Measurements from ENCODE around the gene ITIH2. TPM values are rescaled to one million over a fixed set of nuclear protein-coding genes. Genes with fewer than 3 reads are reported as not detected.
"Not testable (repeated sequence)": the region's sequence is repeated elsewhere in the genome, so short reads cannot be mapped to it uniquely, and the experiment has no call there.

Gene ITIH2, protein sequence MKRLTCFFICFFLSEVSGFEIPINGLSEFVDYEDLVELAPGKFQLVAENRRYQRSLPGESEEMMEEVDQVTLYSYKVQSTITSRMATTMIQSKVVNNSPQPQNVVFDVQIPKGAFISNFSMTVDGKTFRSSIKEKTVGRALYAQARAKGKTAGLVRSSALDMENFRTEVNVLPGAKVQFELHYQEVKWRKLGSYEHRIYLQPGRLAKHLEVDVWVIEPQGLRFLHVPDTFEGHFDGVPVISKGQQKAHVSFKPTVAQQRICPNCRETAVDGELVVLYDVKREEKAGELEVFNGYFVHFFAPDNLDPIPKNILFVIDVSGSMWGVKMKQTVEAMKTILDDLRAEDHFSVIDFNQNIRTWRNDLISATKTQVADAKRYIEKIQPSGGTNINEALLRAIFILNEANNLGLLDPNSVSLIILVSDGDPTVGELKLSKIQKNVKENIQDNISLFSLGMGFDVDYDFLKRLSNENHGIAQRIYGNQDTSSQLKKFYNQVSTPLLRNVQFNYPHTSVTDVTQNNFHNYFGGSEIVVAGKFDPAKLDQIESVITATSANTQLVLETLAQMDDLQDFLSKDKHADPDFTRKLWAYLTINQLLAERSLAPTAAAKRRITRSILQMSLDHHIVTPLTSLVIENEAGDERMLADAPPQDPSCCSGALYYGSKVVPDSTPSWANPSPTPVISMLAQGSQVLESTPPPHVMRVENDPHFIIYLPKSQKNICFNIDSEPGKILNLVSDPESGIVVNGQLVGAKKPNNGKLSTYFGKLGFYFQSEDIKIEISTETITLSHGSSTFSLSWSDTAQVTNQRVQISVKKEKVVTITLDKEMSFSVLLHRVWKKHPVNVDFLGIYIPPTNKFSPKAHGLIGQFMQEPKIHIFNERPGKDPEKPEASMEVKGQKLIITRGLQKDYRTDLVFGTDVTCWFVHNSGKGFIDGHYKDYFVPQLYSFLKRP
- polyA plus RNA-seq (2013, experiment 1 of 2) = 0.10 TPM
- polyA plus RNA-seq (2013, experiment 2 of 2) = 0.89 TPM

DNA sequence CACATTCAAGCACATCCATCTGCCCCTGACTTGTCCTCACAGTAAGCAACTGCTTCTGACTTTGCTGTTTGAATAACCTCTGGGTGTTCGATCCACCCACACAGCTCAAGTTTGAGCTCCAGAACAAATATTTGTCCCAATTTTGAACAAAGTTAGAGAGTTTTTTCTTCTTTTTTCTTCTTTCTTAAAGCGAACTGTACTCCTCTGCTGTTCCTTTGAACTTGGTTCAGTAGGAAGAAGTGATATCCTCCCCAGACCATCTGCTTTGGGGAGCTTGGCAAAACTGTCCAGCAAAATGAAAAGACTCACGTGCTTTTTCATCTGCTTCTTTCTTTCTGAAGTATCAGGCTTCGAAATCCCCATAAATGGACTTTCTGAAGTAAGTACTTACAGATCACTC is at the start of gene ITIH2:
Gene ITIH2, plus strand, starts transcription at position 177 of the 400 bp plus-strand sequence. Its CDS starts 119 bp downstream, at position 296.
- WGBS = 94% methylated on average over 4 of the region's 4 CpGs
- no peaks in the 10 kb centered on the region for H3K27me3 ChIP-seq (ENCODE audit: insufficient read depth, low read length)

DNA sequence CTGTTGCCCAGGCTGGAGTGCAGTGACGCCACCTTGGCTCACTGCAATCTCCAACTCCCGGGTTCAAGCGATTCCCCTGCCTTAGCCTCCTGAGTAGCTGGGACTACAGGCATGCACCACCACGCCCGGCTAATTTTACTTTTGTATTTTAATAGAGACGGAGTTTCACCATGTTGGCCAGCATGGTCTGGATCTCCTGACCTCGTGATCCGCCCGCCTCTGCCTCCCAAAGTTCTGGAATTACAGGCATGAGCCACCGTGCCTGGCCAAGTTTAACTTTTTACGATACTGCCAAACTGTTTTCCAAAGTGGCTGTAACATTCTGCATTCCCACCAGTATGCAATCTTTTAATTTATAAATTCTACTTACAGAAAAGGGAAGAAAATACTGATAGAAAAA is 46.0 kb upstream of the ITIH2 start:
- not testable (repeated sequence) for H3K9ac ChIP-seq (ENCODE audit: low read depth, low read length); H3K9me3 ChIP-seq (ENCODE audit: insufficient read depth, low read depth, low read length); H3K27me3 ChIP-seq (ENCODE audit: insufficient read depth, low read length); H3K27ac ChIP-seq (ENCODE audit: low read depth, low read length); H3K4me3 ChIP-seq (ENCODE audit: low read length); H3K36me3 ChIP-seq (ENCODE audit: insufficient read depth, low read length); H3K4me1 ChIP-seq (ENCODE audit: insufficient read depth, low read length)
- 96% methylated on average over 11 of the region's 11 CpGs for WGBS

More for the DNA sequence above, at the start of gene ITIH2:
- Histone ChIP-seq H3K4me1 (ENCODE audit: insufficient read depth, low read length) (no peaks in the 10 kb centered on the region), H3K9ac (ENCODE audit: low read depth, low read length) (no peak within 1 kb of the TSS), H3K27ac (ENCODE audit: low read depth, low read length) (no peak within 1 kb of the TSS), H3K4me3 (ENCODE audit: low read length) (no peak within 1 kb of the TSS), H3K9me3 (ENCODE audit: insufficient read depth, low read depth, low read length) (no peaks in the 10 kb centered on the region), H3K36me3 (ENCODE audit: insufficient read depth, low read length) (no peaks in the 10 kb centered on the region)

DNA sequence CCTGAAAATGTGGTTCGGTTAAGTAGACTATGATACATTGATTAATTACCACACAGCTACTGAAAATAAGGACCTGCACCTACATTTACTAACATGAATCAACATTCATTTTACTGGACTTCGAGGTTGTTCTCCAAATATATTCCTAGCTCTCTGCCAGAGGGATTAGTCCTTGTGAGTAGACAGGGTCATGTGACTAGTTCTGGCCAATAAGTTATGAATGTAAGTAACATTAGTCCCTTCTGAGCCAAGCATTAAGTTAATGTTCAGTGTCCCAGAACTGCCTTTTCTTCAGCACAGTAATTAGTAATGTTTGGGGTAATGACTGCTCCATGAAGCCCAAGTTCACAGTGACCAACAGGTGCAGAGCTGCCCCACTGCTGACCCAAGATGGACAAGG is 45.6 kb upstream of the ITIH2 start:
- 81% methylated on average over 2 of the region's 2 CpGs for WGBS
- Histone ChIP-seq H3K4me3 (ENCODE audit: low read length) (no peak overlapping the region), H3K36me3 (ENCODE audit: insufficient read depth, low read length) (no peaks in the 10 kb centered on the region), H3K27ac (ENCODE audit: low read depth, low read length) (no peak overlapping the region), H3K9me3 (ENCODE audit: insufficient read depth, low read depth, low read length) (no peaks in the 10 kb centered on the region), H3K9ac (ENCODE audit: low read depth, low read length) (no peak overlapping the region), H3K27me3 (ENCODE audit: insufficient read depth, low read length) (no peaks in the 10 kb centered on the region), H3K4me1 (ENCODE audit: insufficient read depth, low read length) (no peaks in the 10 kb centered on the region)

DNA sequence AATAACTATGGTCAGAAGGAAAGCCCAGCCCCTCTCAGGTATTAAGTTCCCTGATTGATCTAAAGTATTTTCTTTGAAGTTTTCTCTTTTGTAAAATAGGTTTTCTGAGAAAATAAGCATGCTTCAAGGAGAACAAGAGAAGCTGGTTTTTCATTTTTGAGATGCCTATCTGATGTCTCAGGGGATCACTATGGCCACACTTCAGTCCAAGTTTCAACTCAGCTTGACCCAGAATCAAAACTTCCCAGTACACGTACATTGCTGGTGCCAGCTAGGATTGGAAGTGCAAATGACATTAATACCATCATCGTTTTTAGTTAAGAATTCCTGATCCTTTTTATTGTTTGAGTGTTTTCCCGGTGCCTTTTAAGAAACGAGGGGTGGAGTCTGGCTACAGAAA is 43.6 kb upstream of the ITIH2 start:
- H3K27ac ChIP-seq (ENCODE audit: low read depth, low read length) = no peak overlapping the region
- WGBS = 77% methylated on average over 4 of the region's 4 CpGs

DNA sequence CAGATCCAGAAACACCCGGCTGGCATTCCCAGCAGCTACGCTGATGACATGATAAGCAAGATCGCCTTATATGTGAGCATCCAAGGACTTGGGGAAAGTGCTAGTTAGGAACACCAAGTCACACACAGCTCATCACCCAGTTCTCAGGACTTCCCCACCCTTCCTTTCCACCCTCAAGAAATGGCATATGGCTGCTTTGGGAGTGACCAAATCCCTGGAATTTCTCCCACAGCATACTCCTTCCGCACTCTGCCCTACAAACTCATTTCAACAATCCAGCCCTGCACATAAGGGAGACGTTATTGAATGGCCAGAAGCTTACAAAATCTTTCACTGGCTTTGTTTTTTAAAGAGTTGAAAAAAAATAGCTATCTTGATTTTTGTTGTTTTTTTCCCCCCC is 40.6 kb upstream of the ITIH2 start:
- 94% methylated on average over 5 of the region's 5 CpGs for WGBS
- no peak overlapping the region for H3K27ac ChIP-seq (ENCODE audit: low read depth, low read length)
- H3K36me3 ChIP-seq (ENCODE audit: insufficient read depth, low read length) = no peaks in the 10 kb centered on the region
- peaks cover 30% of the 10 kb centered on the region for H3K27me3 ChIP-seq (ENCODE audit: insufficient read depth, low read length)
- H3K9me3 ChIP-seq (ENCODE audit: insufficient read depth, low read depth, low read length) = no peaks in the 10 kb centered on the region
- no peak overlapping the region for H3K4me3 ChIP-seq (ENCODE audit: low read length)
- H3K9ac ChIP-seq (ENCODE audit: low read depth, low read length) = no peak overlapping the region
- peaks cover 12% of the 10 kb centered on the region; the same call in 1 of the 2 replicates for H3K4me1 ChIP-seq (ENCODE audit: insufficient read depth, low read length)

More for the DNA sequence above, 43.6 kb upstream of the ITIH2 start:
- Histone ChIP-seq H3K36me3 (ENCODE audit: insufficient read depth, low read length) (no peaks in the 10 kb centered on the region), H3K9me3 (ENCODE audit: insufficient read depth, low read depth, low read length) (no peaks in the 10 kb centered on the region), H3K4me3 (ENCODE audit: low read length) (no peak overlapping the region), H3K4me1 (ENCODE audit: insufficient read depth, low read length) (no peaks in the 10 kb centered on the region), H3K27me3 (ENCODE audit: insufficient read depth, low read length) (peaks cover 8% of the 10 kb centered on the region), H3K9ac (ENCODE audit: low read depth, low read length) (no peak overlapping the region)

DNA sequence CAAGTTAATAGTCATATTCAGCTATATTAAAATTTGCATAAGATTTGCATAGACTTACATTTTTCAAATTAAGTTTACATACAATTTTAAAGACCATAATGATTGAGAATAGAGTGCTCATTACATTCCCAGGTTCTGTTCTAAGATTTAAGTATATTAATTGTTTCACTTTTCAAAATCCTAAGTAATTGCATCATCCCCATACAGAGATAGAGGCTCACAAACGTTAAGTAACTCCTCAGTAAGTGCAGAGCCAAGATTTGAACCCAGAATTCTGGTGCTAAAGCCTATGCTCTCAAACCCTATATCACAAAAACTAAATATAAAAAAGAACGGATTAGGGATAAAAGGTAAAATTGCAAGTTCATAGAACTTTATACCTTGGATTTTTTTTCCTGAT is 38.4 kb upstream of the ITIH2 start:
- H3K9ac ChIP-seq (ENCODE audit: low read depth, low read length) = no peak overlapping the region
- no peaks in the 10 kb centered on the region for H3K36me3 ChIP-seq (ENCODE audit: insufficient read depth, low read length)
- H3K4me1 ChIP-seq (ENCODE audit: insufficient read depth, low read length) = peaks cover 15% of the 10 kb centered on the region; the same call in 1 of the 2 replicates
- no peak overlapping the region for H3K4me3 ChIP-seq (ENCODE audit: low read length)
- H3K27me3 ChIP-seq (ENCODE audit: insufficient read depth, low read length) = peaks cover 49% of the 10 kb centered on the region
- H3K9me3 ChIP-seq (ENCODE audit: insufficient read depth, low read depth, low read length) = no peaks in the 10 kb centered on the region
- H3K27ac ChIP-seq (ENCODE audit: low read depth, low read length) = no peak overlapping the region
- 73% methylated on average over 1 of the region's 2 CpGs for WGBS

DNA sequence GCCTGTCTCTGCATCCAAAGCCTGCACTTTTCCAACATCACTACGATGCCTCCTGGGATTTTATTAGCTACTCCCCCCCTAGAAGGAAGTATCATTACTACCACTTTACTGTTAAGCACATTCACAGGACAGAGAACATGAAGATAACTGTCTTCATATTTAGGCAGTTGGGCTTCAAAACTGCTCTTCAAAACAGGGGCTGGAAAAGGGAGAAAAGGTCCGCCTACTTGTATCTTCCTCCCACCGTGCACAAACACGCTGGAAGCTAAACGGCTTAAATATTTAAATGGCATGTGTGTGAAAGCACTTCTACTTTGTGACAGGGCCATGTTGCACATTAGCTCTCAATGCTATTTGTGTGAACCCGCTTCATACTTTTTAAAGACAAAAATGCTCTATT is 37.3 kb upstream of the ITIH2 start:
- 30% methylated on average over 6 of the region's 6 CpGs for WGBS
- Histone ChIP-seq H3K36me3 (ENCODE audit: insufficient read depth, low read length) (no peaks in the 10 kb centered on the region), H3K9ac (ENCODE audit: low read depth, low read length) (no peak overlapping the region), H3K9me3 (ENCODE audit: insufficient read depth, low read depth, low read length) (no peaks in the 10 kb centered on the region), H3K4me1 (ENCODE audit: insufficient read depth, low read length) (peaks cover 15% of the 10 kb centered on the region; the same call in 1 of the 2 replicates), H3K4me3 (ENCODE audit: low read length) (peak overlapping the region; percentile 66), H3K27me3 (ENCODE audit: insufficient read depth, low read length) (peaks cover 55% of the 10 kb centered on the region), H3K27ac (ENCODE audit: low read depth, low read length) (no peak overlapping the region)

DNA sequence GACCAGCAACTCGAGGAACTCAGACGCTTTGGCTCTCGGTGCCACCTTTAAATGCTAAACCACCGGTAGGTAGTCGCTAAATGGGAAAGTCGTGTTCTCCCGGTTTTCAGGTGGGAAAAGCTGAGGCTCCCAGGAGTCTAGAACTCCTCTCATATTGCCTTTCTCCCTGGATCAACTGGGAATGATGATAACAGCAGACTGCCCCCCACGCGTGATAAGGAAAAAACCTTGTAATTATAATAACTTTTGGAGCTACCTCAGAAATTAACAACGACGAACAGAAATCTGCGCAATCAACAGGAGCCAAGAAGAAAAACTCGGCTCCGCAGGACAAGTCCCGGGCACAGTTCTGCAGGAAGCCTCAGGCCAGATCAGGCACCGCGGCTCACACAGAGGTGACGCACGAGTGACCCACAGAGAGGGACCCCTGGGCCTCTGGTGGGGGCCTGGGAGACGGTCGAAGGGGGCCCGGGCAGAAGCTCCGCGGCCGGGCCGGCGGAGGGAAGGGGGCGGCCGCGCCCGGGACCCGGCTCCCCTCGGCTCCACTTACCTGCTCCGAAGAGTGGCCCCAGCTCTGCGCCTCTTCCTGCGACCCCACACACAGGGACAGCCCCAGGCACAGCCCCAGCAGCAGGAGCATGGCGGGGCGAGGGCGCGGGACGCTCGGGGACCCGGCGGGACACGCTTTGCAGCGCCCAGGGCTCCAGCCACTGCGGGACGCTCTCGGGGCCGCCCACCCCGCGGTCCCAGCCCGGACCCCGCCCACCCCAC is 36.7 kb upstream of the ITIH2 start, which contains the start of gene ITIH5:
Gene ITIH5, minus strand, starts transcription at position 714 of the 771 bp plus-strand sequence. Its CDS starts 74 bp downstream, at position 640.
- H3K36me3 ChIP-seq (ENCODE audit: insufficient read depth, low read length) = no peaks in the 10 kb centered on the region
- WGBS = under 1% methylated on average over 47 of the region's 54 CpGs
- H3K27me3 ChIP-seq (ENCODE audit: insufficient read depth, low read length) = peaks cover 55% of the 10 kb centered on the region
- H3K27ac ChIP-seq (ENCODE audit: low read depth, low read length) = no peak within 1 kb of the TSS
- peak within 1 kb of the TSS; percentile 66 for H3K4me3 ChIP-seq (ENCODE audit: low read length)
- H3K9ac ChIP-seq (ENCODE audit: low read depth, low read length) = peak within 1 kb of the TSS; percentile 37
- H3K4me1 ChIP-seq (ENCODE audit: insufficient read depth, low read length) = peaks cover 15% of the 10 kb centered on the region; the same call in 1 of the 2 replicates
- no peaks in the 10 kb centered on the region for H3K9me3 ChIP-seq (ENCODE audit: insufficient read depth, low read depth, low read length)

DNA sequence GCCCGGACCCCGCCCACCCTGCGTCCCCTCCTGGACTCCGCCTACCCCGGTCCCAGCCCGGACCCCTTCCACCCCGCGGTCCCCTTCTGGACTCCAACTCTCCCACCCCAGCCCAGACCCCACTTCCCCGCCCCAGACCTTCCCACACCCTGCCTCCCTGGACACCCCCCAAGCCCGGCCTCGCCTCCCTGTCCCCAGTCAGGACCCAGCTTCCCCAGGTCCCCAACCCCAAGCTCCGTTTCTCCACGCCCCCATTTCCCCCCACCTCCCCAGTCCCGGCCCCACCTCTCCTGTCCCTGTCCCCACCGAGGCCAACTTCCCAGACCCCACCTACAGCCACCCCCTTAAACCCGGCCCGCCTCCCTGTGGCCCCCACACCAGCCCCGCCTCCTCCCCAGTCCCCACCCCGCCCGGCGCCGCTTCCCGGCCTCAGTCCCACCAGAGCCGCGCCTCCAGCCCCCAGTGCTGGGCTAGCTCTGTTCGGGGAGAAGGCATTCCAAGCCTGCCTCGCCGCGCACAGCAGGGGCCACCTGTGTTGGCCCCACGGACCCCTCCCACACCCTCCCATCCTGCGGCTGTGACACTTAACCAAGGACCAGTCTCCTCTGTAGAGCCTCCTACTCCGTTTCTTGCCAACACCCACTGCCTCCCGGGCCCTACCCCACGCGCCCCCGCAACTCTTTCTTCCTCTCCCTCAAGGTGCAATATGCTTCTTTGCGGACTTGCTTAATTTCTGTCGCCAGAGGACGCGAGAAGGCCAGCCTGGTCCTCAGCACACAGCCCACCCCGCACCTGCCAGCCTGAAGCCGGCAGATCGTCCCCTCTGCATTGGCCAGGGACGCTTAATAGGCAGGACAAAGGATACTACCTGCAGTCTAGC is 35.6 kb upstream of the ITIH2 start:
- Histone ChIP-seq H3K9ac (ENCODE audit: low read depth, low read length) (no peak overlapping the region), H3K36me3 (ENCODE audit: insufficient read depth, low read length) (no peaks in the 10 kb centered on the region), H3K27ac (ENCODE audit: low read depth, low read length) (no peak overlapping the region), H3K9me3 (ENCODE audit: insufficient read depth, low read depth, low read length) (no peaks in the 10 kb centered on the region), H3K4me3 (ENCODE audit: low read length) (peak overlapping the region; percentile 63), H3K4me1 (ENCODE audit: insufficient read depth, low read length) (peaks cover 15% of the 10 kb centered on the region; the same call in 1 of the 2 replicates), H3K27me3 (ENCODE audit: insufficient read depth, low read length) (peaks cover 56% of the 10 kb centered on the region)
- WGBS = under 1% methylated on average over 40 of the region's 44 CpGs

DNA sequence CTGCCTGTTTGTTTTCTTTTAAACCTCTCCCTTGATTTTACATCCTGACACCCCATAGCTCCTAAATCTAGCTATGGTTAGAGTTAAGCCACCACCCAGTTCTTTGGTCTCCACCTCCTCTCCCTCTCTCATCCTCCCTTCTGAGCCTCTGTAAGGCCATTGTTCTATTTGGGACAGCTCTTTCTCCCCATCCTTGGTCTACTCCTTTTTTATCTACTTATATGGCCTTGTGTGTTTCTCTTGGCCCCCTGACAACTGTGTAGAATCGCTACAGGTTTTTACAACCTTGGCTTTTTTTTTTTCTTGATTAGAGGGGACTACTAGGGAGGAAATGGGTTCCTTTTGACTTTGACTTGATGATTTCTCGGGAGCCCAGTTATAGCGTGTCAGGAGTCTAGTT is 33.0 kb upstream of the ITIH2 start:
- Histone ChIP-seq H3K27me3 (ENCODE audit: insufficient read depth, low read length) (peaks cover 48% of the 10 kb centered on the region), H3K9me3 (ENCODE audit: insufficient read depth, low read depth, low read length) (no peaks in the 10 kb centered on the region), H3K36me3 (ENCODE audit: insufficient read depth, low read length) (no peaks in the 10 kb centered on the region), H3K4me3 (ENCODE audit: low read length) (no peak overlapping the region), H3K9ac (ENCODE audit: low read depth, low read length) (no peak overlapping the region), H3K27ac (ENCODE audit: low read depth, low read length) (no peak overlapping the region), H3K4me1 (ENCODE audit: insufficient read depth, low read length) (peaks cover 15% of the 10 kb centered on the region; the same call in 1 of the 2 replicates)
- WGBS = 86% methylated on average over 3 of the region's 3 CpGs
